ENCODE results near the gene ELF4.
A peak's percentile ranks its signal among the peaks of the same experiment; 100 is the strongest.

Gene ELF4

GRCh38 chrX:130083656-130084382 is 26.5 kb downstream of the ELF4 start:
- no peak for DNase-seq (ENCODE audit: low read depth in 2 of 2)

- DNase-seq (ENCODE audit: low read depth in 2 of 2) = no peak
Observed at GRCh38 chrX:130083107-130083490, 27.2 kb downstream of the ELF4 start.

GRCh38 chrX:130082244-130083106 is 27.8 kb downstream of the ELF4 start:
- DNase-seq (ENCODE audit: low read depth in 2 of 2) = peak; percentile 48 to 56

GRCh38 chrX:130081421-130082045 is 28.8 kb downstream of the ELF4 start:
- DNase-seq (ENCODE audit: low read depth in 2 of 2) = no peak

GRCh38 chrX:130080791-130081367 is 29.4 kb downstream of the ELF4 start:
- DNase-seq (ENCODE audit: low read depth in 2 of 2) = no peak

- peak in 1 of 2 donors; percentile 34 for DNase-seq (ENCODE audit: low read depth in 2 of 2)
Observed at GRCh38 chrX:130079824-130080406, 30.4 kb downstream of the ELF4 start.

- no peak for DNase-seq (ENCODE audit: low read depth in 2 of 2)
Observed at GRCh38 chrX:130075777-130076176, 34.5 kb downstream of the ELF4 start.

GRCh38 chrX:130072345-130072740 is 38.0 kb downstream of the ELF4 start:
- no peak for DNase-seq (ENCODE audit: low read depth in 2 of 2)

GRCh38 chrX:130071611-130072344 is 38.5 kb downstream of the ELF4 start:
- DNase-seq (ENCODE audit: low read depth in 2 of 2) = no peak

GRCh38 chrX:130066975-130067615 is 43.2 kb downstream of the ELF4 start:
- no peak for DNase-seq (ENCODE audit: low read depth in 2 of 2)

- DNase-seq (ENCODE audit: low read depth in 2 of 2) = peak; percentile 51 to 64
Observed at GRCh38 chrX:130060122-130061069, 49.9 kb downstream of the ELF4 start.

GRCh38 chrX:130058652-130059051 is 51.6 kb downstream of the ELF4 start:
- no peak for DNase-seq (ENCODE audit: low read depth in 2 of 2)

- DNase-seq (ENCODE audit: low read depth in 2 of 2) = no peak
Observed at GRCh38 chrX:130057209-130057608, 53.1 kb downstream of the ELF4 start.

- DNase-seq (ENCODE audit: low read depth in 2 of 2) = no peak
Observed at GRCh38 chrX:130055899-130056298, 54.4 kb downstream of the ELF4 start.

- no peak for DNase-seq (ENCODE audit: low read depth in 2 of 2)
Observed at GRCh38 chrX:130055103-130055502, 55.2 kb downstream of the ELF4 start.

- no peak for DNase-seq (ENCODE audit: low read depth in 2 of 2)
Observed at GRCh38 chrX:130053236-130053635, 57.1 kb downstream of the ELF4 start.

GRCh38 chrX:130051176-130051845 is 59.0 kb downstream of the ELF4 start:
- DNase-seq (ENCODE audit: low read depth in 2 of 2) = no peak

- no peak for DNase-seq (ENCODE audit: low read depth in 2 of 2)
Observed at GRCh38 chrX:130049821-130050220, 60.5 kb downstream of the ELF4 start.

- no peak for DNase-seq (ENCODE audit: low read depth in 2 of 2)
Observed at GRCh38 chrX:130048686-130049222, 61.5 kb downstream of the ELF4 start.
